NB4 (cell line): ENCODE data around the gene C11orf68.

Experiments
- CTCF ChIP-seq: IDR thresholded peaks from one replicate; pipeline ENCODE4 v1.5.1; 2012; ENCODE audit warnings: low read depth, low read length
- MAX ChIP-seq: IDR thresholded peaks from 2 replicates; pipeline ENCODE4 v1.6.1; 2011; ENCODE audit warnings: low read depth, low read length
- POLR2A ChIP-seq: IDR thresholded peaks from 2 replicates; pipeline ENCODE4 v1.6.1; 2011; ENCODE audit warnings: mild to moderate bottlenecking; ENCODE audit not compliant: insufficient read length; ENCODE audit errors: extremely low read depth

- TF ChIP-seq CTCF: peak; percentile 99
- peak; percentile 15 for TF ChIP-seq POLR2A
- TF ChIP-seq MAX: peak; percentile 67
These were observed 34.2 kb downstream of the C11orf68 start for GRCh38 chr11:65884716-65885092.
